CD4-positive, alpha-beta T cell treated with Interleukin-4 for 1 hour (primary cell): ENCODE results near the gene GNS.
A peak's percentile ranks its signal among the peaks of the same experiment; 100 is the strongest.

ENCODE experiments used
- DNase-seq, 2 donors: peaks; one replicate each; pipeline ENCODE4 v3.0.0-alpha.2; 2020 to 2022

GNS gene

DNA sequence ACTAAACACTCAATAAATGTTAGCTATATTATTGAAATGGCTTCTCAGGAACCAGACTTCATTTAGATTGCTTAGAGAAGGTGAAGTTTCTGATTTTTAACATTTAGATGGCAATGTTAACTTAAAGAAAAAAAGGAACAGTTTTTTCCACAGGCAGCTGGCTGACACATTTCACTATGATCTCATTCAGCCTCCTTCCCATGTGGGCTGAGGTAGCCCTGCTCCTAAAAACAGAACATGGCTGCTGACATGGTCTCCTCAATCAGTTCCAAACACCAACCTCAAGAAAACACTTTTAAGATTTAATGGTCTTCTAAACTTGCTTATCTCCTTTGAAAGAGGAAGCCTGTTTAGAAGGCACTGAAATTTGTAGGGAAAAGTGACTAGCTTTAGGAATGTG lies 23.8 kb downstream of the GNS start:
- no peak for DNase-seq

- DNase-seq = no peak
Observed at GRCh38 chr12:64733857-64734256, 25.3 kb downstream of the GNS start.

- no peak for DNase-seq
Observed at GRCh38 chr12:64731683-64732082, 27.5 kb downstream of the GNS start.

- no peak for DNase-seq
Observed at GRCh38 chr12:64730588-64730969, 28.6 kb downstream of the GNS start.

DNA sequence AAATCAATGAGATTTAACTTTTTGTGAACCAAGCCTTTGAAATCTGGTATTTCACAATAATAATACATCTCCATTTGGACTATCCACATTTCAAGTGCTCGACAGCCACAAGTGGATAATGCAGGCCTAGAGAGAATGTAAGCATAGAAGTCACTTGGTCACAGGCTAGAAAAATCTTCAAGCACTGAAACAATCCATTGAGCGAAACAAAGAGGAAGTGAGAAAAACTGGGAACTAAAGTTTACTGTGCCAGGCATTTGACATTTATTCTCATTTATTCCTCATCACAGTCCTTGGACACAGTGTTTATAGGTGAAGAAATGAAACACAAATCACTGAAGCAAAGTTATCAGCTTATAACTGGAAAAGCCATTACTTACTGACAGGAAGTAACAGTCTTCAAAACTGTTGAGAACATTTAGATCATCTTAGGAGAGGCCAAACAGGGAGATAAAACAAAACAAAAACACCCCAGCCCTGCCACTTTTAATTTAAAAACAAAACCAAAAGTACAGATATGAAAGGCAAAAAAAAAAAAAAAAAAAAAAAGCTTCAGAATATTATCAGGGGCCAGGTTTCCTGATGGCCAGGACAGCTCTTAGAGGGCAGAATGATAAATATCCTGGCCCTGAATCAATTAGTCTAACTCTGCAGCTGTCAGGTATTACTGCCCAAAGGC lies 29.2 kb downstream of the GNS start:
- DNase-seq = peak in 1 of 2 donors; percentile 52

GRCh38 chr12:64724201-64724745 lies 34.9 kb downstream of the GNS start:
- no peak for DNase-seq

GRCh38 chr12:64723630-64724029 lies 35.6 kb downstream of the GNS start:
- DNase-seq = no peak

GRCh38 chr12:64722835-64723234 lies 36.4 kb downstream of the GNS start:
- DNase-seq = no peak

DNA sequence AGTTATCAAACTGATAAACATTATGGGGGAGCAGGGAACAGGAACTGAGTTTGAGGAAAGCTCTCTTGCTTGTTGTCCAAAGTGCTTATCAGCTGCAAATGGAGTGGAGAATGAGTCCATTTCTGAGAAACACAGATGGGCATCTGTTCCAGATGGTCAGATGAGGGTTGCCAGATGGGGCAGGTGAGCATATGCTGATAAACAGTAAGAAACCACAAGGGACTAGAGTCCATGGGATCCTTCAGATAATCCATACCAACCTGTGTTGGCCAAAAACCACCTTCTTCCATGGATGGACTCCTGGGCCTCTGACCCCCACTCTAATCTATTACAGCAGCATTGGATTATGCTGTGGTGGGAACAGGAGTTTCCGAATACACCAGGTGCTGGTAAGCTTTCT lies 38.3 kb downstream of the GNS start:
- no peak for DNase-seq

- DNase-seq = no peak
Observed at GRCh38 chr12:64718649-64719048, 40.6 kb downstream of the GNS start.

GRCh38 chr12:64716839-64717455 lies 42.3 kb downstream of the GNS start:
- DNase-seq = no peak

- DNase-seq = no peak
Observed at GRCh38 chr12:64716371-64716770, 42.8 kb downstream of the GNS start.

DNA sequence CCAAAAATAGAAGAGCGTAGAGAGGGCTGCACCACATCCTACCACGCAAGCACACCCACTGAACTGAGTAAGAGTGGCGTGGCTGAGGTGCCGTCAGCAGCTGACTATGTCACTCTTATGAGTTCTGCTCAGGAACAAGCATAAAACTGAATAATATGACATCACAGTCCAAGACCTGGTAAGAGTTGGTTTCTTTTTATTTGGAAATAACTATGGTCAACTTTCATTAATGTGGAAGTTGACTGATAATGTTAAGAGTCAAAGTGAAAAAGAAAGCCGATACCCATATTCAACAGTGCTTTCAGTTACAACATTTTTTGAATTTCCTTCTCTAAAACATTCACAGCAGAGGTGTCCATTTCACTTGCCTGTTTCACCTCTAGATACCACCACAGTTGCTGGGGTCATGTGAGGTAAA lies 44.6 kb downstream of the GNS start:
- peak; percentile 62 to 68 for DNase-seq

- no peak for DNase-seq
Observed at GRCh38 chr12:64713376-64713775, 45.8 kb downstream of the GNS start.

GRCh38 chr12:64709429-64709828 lies 49.8 kb downstream of the GNS start:
- DNase-seq = no peak

DNA sequence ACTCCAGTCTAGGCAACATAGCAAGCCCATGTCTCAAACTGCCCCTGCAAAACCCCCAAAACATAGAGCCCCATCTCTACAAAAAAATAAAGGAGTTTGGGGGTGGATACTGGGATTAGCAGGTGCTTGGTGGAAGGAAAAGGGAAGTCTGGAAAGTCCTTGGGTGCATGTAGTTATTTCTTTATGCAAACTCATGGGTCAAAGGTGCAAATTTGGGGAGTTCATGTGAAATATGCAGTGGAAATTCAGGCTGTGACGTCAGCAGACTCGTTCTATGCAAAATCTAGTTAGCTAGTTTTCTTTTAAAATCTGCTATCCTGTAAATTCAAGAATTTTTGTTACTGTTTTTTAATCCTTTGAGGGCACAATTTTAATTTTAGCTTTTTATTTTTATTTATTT lies 51.3 kb downstream of the GNS start:
- DNase-seq = no peak

GRCh38 chr12:64707362-64707761 lies 51.8 kb downstream of the GNS start:
- DNase-seq = no peak

GRCh38 chr12:64706857-64707256 lies 52.3 kb downstream of the GNS start:
- DNase-seq = no peak

DNA sequence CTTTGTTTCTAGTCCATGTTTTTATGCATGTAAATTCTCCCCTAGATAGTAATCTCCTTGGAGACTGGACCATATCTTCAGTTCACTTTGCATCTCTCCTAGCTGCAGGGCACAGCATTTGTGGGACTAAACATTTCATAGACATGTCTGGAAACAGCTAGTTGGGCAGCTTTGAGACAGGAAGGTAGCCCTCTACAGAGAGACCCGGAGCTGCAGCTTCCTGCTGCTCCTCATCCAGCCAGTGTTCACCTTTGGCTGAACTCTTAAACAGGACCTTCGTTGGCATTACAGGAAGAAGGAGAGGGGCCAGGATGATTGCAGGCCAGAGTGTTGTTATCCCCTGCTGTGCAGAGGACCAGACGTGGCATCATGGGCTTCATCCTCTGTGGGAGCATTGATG lies 52.9 kb downstream of the GNS start:
- DNase-seq = no peak

- no peak for DNase-seq
Observed at GRCh38 chr12:64701283-64701682, 57.9 kb downstream of the GNS start.

DNA sequence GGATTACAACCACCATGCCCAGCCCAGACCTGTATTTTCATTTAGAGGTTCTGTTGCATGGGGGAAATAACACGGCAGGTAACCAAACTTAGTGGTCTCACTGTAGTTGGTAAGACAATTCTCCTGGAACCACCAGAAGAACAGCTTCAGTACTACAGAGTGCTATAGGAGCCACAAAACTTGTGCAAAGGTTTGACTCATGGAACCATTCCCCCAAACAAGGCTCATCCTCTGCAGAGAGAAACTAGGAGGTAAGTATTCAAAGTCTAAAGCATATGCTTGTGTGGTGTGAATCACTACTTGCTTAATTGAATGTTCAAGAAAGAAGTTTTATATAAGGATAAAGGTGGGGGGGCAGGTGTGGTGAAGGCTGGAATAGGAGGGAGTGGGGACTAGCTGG lies 58.7 kb downstream of the GNS start:
- no peak for DNase-seq

- DNase-seq = peak in 1 of 2 donors; percentile 69
Observed at GRCh38 chr12:64699504-64700115, 59.6 kb downstream of the GNS start.

- DNase-seq = no peak
Observed at GRCh38 chr12:64696080-64696741, 63.0 kb downstream of the GNS start.

DNA sequence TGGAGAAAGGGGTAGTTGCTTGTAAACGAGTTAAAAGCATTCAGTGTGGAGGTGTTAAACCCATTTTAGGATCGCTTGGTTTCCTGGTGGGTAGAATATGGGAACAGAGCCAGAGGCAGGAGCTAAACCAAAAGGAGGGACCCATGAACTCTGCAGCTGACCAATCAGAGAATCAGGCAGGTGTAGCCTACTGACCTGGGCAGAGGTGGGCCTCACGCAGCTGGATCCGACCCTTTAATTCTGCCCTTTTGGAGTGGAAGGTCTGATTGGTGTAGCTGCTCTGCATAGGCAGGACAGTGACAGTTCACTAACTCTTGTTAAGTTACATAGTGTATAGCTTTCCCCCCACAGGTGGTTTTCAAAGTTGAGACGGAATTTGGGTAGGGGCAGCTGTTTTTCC lies 63.7 kb downstream of the GNS start:
- DNase-seq = no peak
